ENCODE data around the gene KIF13A.

DNA sequence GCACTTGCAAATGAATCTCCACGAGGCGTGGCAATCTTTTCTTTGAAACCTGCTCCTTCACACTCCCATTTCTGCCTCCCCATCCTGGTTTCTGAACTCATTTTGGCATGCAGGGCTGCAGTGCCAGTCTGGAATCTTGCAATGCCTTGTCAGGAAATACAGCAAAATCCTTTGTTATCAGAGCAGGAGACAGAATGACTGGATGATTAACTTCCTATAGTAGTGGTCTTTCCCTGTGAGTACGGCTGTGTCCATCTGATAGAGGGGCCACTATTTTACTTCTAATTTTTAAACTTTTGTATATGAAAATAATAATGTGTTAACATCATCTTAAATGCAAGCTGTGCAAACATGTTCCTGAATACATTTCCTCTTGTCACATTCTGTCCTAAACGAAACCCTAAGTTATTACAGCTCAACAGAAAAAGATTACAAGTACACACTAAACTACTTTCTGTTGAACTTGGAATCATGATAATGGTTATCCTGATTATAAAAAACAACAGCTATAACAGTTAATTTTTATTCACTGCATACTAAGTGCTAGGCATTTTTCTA, 140.2 kb downstream of the KIF13A start:
- TF ChIP-seq, protein P1, sequence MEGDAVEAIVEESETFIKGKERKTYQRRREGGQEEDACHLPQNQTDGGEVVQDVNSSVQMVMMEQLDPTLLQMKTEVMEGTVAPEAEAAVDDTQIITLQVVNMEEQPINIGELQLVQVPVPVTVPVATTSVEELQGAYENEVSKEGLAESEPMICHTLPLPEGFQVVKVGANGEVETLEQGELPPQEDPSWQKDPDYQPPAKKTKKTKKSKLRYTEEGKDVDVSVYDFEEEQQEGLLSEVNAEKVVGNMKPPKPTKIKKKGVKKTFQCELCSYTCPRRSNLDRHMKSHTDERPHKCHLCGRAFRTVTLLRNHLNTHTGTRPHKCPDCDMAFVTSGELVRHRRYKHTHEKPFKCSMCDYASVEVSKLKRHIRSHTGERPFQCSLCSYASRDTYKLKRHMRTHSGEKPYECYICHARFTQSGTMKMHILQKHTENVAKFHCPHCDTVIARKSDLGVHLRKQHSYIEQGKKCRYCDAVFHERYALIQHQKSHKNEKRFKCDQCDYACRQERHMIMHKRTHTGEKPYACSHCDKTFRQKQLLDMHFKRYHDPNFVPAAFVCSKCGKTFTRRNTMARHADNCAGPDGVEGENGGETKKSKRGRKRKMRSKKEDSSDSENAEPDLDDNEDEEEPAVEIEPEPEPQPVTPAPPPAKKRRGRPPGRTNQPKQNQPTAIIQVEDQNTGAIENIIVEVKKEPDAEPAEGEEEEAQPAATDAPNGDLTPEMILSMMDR (IDR thresholded peaks at IDR 0.05) = no peak
- no peak for TF ChIP-seq ZFX (IDR thresholded peaks at IDR 0.05; ENCODE audit: borderline replicate concordance)

Data from 22Rv1 (cell line).